Ishikawa (cell line): ENCODE results near the gene STK39.

Experiments used
- CEBPB ChIP-seq: IDR thresholded peaks from 2 replicates; pipeline ENCODE4 v1.6.1; 2012
- CREB1 ChIP-seq: IDR thresholded peaks from 2 replicates; pipeline ENCODE4 v1.6.1; 2012; ENCODE audit warnings: low read depth
- EGR1 ChIP-seq: IDR thresholded peaks from 2 replicates; pipeline ENCODE4 v1.6.1; 2012
- EP300 ChIP-seq: IDR thresholded peaks from 2 replicates; pipeline ENCODE4 v1.6.1; 2012; ENCODE audit warnings: borderline replicate concordance
- FOXM1 ChIP-seq: IDR thresholded peaks from 2 replicates; pipeline ENCODE4 v1.6.1; 2012; ENCODE audit warnings: low read depth, borderline replicate concordance
- MAX ChIP-seq: IDR thresholded peaks from 2 replicates; pipeline ENCODE4 v1.6.1; 2012
- NFIC ChIP-seq: IDR thresholded peaks from 2 replicates; pipeline ENCODE4 v1.6.1; 2012
- RAD21 ChIP-seq: IDR thresholded peaks from 2 replicates; pipeline ENCODE4 v1.6.1; 2012; ENCODE audit warnings: low read depth
- REST ChIP-seq: IDR thresholded peaks from 2 replicates; pipeline ENCODE4 v1.6.1; 2012; ENCODE audit warnings: low read depth, mild to moderate bottlenecking
- TAF1 ChIP-seq: IDR thresholded peaks from 2 replicates; pipeline ENCODE4 v1.6.1; 2012; ENCODE audit warnings: low read depth, mild to moderate bottlenecking
- TCF12 ChIP-seq: IDR thresholded peaks from 2 replicates; pipeline ENCODE4 v1.6.1; 2012; ENCODE audit warnings: low read depth
- TEAD4 ChIP-seq: IDR thresholded peaks from 2 replicates; pipeline ENCODE4 v1.6.1; 2012
- USF1 ChIP-seq: IDR thresholded peaks from 2 replicates; pipeline ENCODE4 v1.6.1; 2012
- YY1 ChIP-seq: IDR thresholded peaks from 2 replicates; pipeline ENCODE4 v1.6.1; 2012; ENCODE audit warnings: low read depth
- ZBTB7A ChIP-seq: IDR thresholded peaks from 2 replicates; pipeline ENCODE4 v1.6.1; 2012; ENCODE audit warnings: low read depth

STK39 gene

GRCh38 chr2:168183308-168183997 is 63.9 kb downstream of the STK39 start:
- no peak for TF ChIP-seq EGR1
- TF ChIP-seq USF1: no peak
- TF ChIP-seq EP300: no peak
- TF ChIP-seq CEBPB: no peak
- no peak for TF ChIP-seq MAX
- no peak for TF ChIP-seq REST
- no peak for TF ChIP-seq RAD21
- no peak for TF ChIP-seq CREB1
- TF ChIP-seq TAF1: no peak
- no peak for TF ChIP-seq TCF12
- TF ChIP-seq FOXM1: no peak
- no peak for TF ChIP-seq TEAD4
- TF ChIP-seq YY1: no peak
- no peak for TF ChIP-seq ZBTB7A
- TF ChIP-seq NFIC: no peak

GRCh38 chr2:168182550-168183249 is 64.7 kb downstream of the STK39 start:
- TF ChIP-seq EGR1 (no peak), TEAD4 (no peak), YY1 (no peak), CEBPB (no peak), TCF12 (no peak), USF1 (no peak), RAD21 (no peak), TAF1 (no peak)

- TF ChIP-seq CEBPB (no peak), REST (no peak), YY1 (no peak), EGR1 (no peak), ZBTB7A (no peak), EP300 (no peak), USF1 (no peak), NFIC (no peak), CREB1 (no peak), TCF12 (no peak), TAF1 (no peak), RAD21 (no peak), TEAD4 (no peak), FOXM1 (no peak), MAX (no peak)
Measured at GRCh38 chr2:168181825-168182224, 65.6 kb downstream of the STK39 start.

- TF ChIP-seq CREB1 (no peak), YY1 (no peak), NFIC (no peak)
Measured at GRCh38 chr2:168180914-168181313, 66.5 kb downstream of the STK39 start.

- TF ChIP-seq EP300 (no peak), EGR1 (no peak), TCF12 (no peak), CEBPB (no peak)
Measured at GRCh38 chr2:168180483-168180882, 66.9 kb downstream of the STK39 start.

- no peak for TF ChIP-seq EGR1
- TF ChIP-seq CEBPB: no peak
- TF ChIP-seq MAX: no peak
- no peak for TF ChIP-seq YY1
- TF ChIP-seq FOXM1: no peak
- no peak for TF ChIP-seq ZBTB7A
Measured at GRCh38 chr2:168179592-168179991, 67.8 kb downstream of the STK39 start.
